Renal cortex interstitium (tissue), 15 donors: ENCODE results near the gene XKR3. TPM values are rescaled to one million over a fixed set of nuclear protein-coding genes. Genes with fewer than 3 reads are reported as not detected.
"Not testable (repeated sequence)": the region's sequence is repeated elsewhere in the genome, so short reads cannot be mapped to it uniquely, and the experiment has no call there.

Source experiments
- DNase-seq, 11 donors: peaks; one replicate each; pipeline ENCODE4 v3.0.0-alpha.2; 2013; ENCODE audit warnings: low read depth in 9 of 11, low spot score in 4 of 11; ENCODE audit errors: extremely low read depth in 1 of 11
- long read RNA-seq, 16 experiments: transcript quantifications; one replicate each; lab custom pipeline, GENCODE V29; 2026
- polyA plus RNA-seq, 3 donors: library from polyadenylated mRNA; unstranded; fragments of 120-200 nt; gene quantifications; one replicate each; pipeline ENCODE4 v1.2.1, GENCODE V29; 2013; ENCODE audit not compliant: insufficient read length in 3 of 3

The XKR3 gene
- polyA plus RNA-seq = not detected
- long read RNA-seq, donor 1 = 0 reads
- long read RNA-seq, donor 2 = 0 reads
- long read RNA-seq, donor 3 = 0 reads
- long read RNA-seq, donor 4 = 0 reads
- long read RNA-seq, donor 5 = 0 reads
- long read RNA-seq, donor 6 = 0 reads
- long read RNA-seq, donor 7 = 0 reads
- long read RNA-seq, donor 8 = 0 reads
- long read RNA-seq, donor 9 = 0 reads
- long read RNA-seq, donor 10 = 0 reads
- long read RNA-seq, donor 11 = 0 reads
- long read RNA-seq, donor 12 = 0 reads
- long read RNA-seq, donor 13 = 0 reads
- long read RNA-seq, donor 14 = 0 reads
- long read RNA-seq, donor 15 = 0 reads
- long read RNA-seq, donor 16 = 0 reads

DNA sequence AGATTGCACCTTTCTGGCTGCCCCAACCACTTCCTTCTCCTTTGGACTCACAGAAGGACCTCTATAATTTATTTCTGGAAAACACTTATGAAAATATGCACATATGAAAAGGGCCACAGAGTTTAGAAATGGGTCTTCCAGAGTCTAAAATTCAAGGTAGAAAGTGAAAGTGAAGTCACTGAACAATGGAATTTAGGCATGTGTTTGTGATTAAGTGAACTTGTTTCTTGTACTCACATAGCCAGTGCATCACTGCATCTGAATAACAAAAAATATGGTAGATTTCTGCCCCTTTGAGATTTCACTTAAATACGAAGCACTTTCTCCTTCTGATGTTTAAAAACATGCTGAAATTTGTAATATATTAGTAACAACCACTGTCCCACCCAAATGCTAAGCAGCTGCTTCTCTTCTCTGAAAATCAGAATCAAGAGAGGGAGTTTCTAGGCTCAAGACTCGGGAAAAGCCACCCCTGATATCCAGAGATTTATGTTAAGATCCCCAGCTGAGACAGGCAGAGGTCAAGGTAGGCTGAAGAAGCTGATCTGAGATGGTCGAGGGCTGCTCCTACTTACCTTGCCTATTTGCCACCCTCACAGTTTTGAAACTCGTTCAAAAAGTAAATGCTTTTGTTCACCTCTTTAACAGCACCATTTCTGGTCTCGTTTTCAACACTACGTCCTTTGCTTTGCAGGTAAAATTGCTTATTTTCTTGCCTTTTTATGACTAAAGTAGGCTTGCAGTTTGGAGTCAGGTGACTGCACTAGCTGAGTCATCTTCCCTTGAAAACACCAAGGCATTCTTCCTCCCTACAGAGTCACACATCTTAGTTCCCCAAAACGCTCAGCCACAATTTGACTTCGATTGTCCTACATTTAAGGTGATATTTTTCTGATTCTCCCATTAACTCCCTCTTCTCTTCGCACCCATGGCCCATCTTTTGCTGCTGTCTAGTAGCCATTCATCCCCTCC is at the start of gene XKR3:
XKR3 (minus strand) TSS at position 696 of the 972 bp plus-strand sequence. CDS start 17,338 bp downstream, outside the sequence.
- DNase-seq = no peak

DNA sequence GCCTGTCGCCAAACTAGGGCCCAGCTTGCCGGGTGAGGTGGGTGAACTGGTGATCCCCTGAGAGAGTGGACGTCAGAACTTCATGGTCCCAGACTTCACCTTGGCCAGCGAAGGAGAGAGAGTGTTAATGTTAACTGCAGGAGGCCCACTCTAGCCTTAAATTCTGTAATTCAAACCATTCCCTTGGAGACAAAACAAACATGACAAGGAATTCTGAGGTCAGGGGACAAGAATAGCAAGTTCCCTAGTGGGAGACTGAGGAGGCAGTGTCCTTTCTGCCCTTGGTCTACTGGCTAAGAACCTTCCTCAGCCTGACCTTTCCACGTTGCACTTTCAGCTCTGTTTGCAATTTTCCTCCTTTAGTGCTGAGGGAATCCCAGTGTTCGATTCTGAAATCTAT is 44.4 kb upstream of the XKR3 start:
- DNase-seq = not testable (repeated sequence)

GRCh38 chr22:16866167-16866566 is 41.0 kb upstream of the XKR3 start:
- DNase-seq = no peak

DNA sequence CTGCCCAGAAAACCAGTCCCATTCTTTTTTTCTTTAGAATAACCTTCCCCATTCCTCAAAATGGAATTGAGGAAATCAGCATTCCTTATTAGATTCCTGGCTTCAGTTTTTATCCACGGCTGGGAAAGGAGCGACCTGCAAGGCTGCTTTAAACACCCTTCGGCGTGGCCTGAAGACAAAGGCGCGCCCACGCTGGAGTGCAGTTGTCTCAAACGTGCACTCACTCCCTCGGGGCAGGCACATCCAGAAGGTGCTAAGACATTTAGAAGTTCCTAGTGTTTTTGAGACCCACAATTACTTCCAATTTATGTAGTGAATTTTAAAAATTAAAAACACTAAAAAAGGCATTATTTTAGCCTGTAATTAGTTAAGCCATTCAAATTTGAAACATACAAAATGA is 31.6 kb upstream of the XKR3 start:
- not testable (repeated sequence) for DNase-seq

- DNase-seq = no peak
Measured at GRCh38 chr22:16854631-16855030, 29.4 kb upstream of the XKR3 start.

DNA sequence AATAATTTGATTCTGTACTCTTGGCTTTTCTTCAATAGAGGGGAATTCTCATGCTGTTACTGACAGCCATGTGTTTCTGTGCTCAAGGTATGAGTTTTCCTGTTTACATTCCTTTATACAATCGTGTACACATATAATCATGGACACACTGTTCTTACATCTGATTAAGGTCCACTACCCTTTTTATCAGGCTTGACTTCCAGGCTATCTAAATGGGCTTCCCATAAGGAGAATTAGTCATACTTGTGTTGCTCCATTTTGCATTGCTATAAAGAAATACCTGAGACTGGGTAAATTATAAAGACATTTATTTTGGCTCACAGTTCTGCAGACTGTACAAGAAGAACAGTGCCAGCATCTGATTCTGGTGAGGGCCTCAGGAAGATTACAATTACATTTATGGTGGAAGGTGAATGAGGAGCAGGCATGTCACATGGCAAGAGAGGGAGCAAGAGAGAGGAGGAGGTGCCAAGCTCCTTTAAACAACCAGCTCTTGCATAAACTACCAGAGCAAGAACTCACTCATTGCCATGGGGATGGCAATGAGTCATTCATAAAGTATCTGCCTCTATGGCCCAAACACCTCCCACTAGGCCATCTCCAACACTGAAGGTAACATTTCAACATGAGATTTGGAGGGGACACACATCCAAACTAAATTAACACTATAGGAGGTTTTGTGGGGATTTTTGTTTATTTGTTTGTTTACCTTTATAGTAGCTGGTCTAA is 26.2 kb upstream of the XKR3 start:
- DNase-seq = not testable (repeated sequence)

DNA sequence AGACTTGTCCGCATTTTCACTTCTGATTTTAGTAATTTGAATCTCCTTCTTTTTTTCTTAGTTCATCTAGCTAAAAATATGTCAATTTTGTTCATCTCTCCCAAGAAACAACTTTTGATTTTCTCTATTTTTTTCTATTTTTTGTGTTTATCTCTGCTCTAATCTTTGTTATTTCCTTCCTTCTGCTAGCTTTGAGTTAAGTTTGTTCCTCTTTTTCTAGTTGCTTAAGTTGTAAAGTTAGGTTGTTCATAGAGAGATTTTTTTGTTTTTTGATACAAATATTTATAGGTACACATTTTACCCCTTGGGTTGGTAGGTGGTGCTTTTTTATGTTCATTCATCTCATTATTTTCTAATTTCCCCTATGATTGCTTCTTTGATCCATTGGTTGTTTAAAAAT is 22.1 kb upstream of the XKR3 start:
- no peak for DNase-seq

- DNase-seq = no peak
Measured at GRCh38 chr22:16845881-16846280, 20.7 kb upstream of the XKR3 start.

GRCh38 chr22:16845465-16845864 is 20.3 kb upstream of the XKR3 start:
- no peak for DNase-seq

GRCh38 chr22:16844529-16844928 is 19.3 kb upstream of the XKR3 start:
- no peak for DNase-seq

DNA sequence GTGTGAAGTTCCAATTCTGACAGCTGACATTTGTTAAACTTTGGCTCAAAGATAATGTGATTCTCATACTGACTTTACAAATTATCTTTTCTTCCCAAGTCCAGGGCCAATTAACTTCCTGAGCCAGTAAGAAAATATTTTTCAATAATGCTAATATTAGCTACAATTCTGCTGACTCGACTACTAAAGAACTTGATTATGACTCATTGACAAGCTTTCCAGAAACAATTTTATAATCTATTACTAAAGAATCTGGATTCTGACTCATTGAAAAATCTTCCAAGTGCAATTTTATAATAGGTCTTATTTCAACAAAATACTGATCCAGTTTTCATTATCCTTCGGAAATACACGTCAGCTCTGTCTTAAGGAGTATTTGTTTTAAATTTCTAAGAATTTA is 12.9 kb upstream of the XKR3 start:
- no peak for DNase-seq

GRCh38 chr22:16834971-16835370 is 9.8 kb upstream of the XKR3 start:
- DNase-seq = no peak

DNA sequence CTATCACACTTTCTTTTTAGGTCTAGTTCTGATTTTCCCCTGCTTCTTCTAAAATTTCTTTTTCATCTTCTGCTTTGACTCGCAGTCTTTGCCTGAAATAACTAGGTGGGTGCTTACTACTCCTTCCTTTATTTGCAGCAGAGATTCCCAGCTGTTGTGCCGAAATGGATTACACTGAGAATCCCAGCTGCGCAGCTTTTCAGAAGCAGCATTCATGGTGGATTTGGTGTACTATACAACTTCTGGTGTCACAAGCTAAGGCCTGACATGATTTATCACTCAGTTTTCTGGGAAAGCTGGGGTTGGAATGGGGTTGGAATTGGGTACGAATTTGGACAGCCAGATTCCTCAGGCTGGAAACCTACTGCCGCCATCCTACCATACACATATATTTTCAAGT is 6.0 kb upstream of the XKR3 start:
- no peak for DNase-seq

DNA sequence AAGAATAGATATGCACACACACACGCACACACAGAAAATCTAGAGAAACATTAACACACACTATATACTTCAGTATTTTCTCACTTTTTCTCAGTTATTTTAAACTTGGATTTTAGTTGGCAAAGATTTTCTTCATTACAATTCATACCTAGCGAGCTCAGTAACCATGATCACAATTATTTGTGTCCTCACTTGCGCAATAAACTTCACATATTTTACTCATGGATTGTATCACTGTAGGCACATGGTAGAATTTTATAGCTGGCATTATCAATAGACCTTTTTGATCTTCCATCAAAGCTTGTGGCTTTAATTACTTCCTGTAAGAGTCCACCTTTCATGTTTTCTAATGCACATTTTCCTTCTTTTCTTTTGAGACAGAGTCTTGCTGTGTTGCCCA is 4.8 kb upstream of the XKR3 start:
- no peak for DNase-seq

DNA sequence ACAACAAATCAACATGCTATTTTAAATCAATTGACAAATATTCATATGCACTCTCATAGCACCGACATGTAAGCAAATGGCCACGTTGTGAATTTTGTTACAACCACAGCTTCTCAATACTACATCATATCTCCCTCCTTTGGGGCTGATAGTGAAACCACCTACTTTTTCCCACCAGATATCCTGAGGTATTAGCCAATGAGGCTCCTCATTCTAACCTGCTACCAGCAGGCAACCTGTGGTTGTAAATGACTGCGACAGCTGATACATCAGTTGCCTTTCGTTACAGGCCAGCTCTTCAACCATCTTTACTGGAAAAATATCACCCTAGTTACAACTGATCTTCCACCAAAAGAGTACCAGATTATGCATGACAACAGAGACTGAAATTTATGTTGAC is 3.7 kb upstream of the XKR3 start:
- DNase-seq = no peak

DNA sequence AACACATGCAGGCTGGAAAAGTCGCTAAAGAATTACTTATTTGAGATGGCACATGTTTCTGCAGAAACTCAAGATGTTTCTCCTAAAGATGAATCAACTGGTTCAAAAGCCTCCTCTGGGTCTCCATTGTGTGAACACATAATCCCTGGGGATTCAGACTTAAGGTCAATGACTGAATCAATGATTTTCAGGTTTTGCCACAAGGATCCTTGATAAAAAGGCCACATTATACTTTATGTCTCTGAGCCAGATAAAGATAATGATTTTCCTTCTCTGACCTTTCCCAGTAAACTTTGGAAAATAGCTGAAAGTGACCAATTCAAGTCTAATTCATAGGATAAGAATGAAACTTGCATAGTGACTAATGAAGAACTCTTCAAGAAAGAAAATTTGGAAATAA is 2.3 kb upstream of the XKR3 start:
- DNase-seq = no peak

GRCh38 chr22:16819249-16819648 is 6.0 kb downstream of the XKR3 start:
- no peak for DNase-seq

GRCh38 chr22:16818538-16818937 is 6.7 kb downstream of the XKR3 start:
- no peak for DNase-seq

DNA sequence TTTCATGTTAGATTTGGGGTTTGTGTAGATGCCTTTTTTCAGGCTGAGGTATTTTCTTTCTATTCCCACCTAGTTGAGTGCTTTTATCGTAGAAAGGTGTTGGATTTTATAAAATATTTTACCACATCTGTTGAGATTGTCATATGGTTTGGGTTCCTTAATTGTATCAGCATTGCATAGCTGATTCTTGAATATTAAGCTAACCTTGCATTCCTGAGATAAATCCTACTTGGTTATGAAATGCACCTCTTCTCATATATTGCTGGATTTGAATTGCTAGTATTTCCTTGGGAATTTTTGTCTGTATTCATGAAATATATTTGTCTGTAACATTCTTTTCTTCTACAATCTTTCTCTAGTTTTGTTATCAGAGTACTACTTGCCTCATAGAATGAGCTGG is 10.1 kb downstream of the XKR3 start:
- no peak for DNase-seq
